K562 (cell line): Measurements from ENCODE around the gene B2M.

Source experiments
- ATF7 ChIP-seq: fragments of 450-650 bp; IDR thresholded peaks from 2 replicates; pipeline ENCODE4 v1.7.1; 2014; ENCODE audit warnings: mild to moderate bottlenecking, moderate library complexity
- EWSR1 ChIP-seq: fragments of 450-650 bp; IDR thresholded peaks from 2 replicates; pipeline ENCODE4 v1.6.1; 2018; ENCODE audit warnings: borderline replicate concordance, mild to moderate bottlenecking, low read depth, moderate library complexity; ENCODE audit not compliant: partially characterized antibody
- KDM2B ChIP-seq: fragments of 250-450 bp; sonication (Bioruptor Pico); IDR thresholded peaks from 2 replicates; pipeline ENCODE4 v1.8.0; 2021; ENCODE audit warnings: mild to moderate bottlenecking, moderate library complexity
- RBM25 ChIP-seq: fragments of 200-400 bp; formaldehyde crosslinking; IDR thresholded peaks from 2 replicates; pipeline ENCODE4 v1.6.1; 2018; ENCODE audit warnings: low read length, low read depth, moderate library complexity; ENCODE audit not compliant: severe bottlenecking
- ZBTB2 ChIP-seq: fragments of 450-650 bp; IDR thresholded peaks from 2 replicates; pipeline ENCODE4 v1.6.1; 2016; ENCODE audit warnings: antibody characterized with exemption
- ZFP36 ChIP-seq: fragments of 150-350 bp; IDR thresholded peaks from 2 replicates; pipeline ENCODE4 v1.6.1; 2018; ENCODE audit warnings: low read length, low read depth; ENCODE audit not compliant: partially characterized antibody
- ZKSCAN1 ChIP-seq: fragments of 150-350 bp; IDR thresholded peaks from 2 replicates; pipeline ENCODE4 v1.6.1; 2016; ENCODE audit warnings: low read depth, low read length
- ZNF12 ChIP-seq: sonication (generic); formaldehyde crosslinking; IDR thresholded peaks from 2 replicates; pipeline ENCODE4 v1.4.0; 2020; ENCODE audit warnings: mild to moderate bottlenecking, missing genetic modification reagents
- ZSCAN32 ChIP-seq: fragments of 450-650 bp; formaldehyde crosslinking; IDR thresholded peaks from 2 replicates; pipeline ENCODE4 v1.4.0; 2020; ENCODE audit warnings: mild to moderate bottlenecking, moderate library complexity
- ZZZ3 ChIP-seq: fragments of 450-650 bp; IDR thresholded peaks from 2 replicates; pipeline ENCODE4 v1.6.1; 2016; ENCODE audit warnings: antibody characterized with exemption, mild to moderate bottlenecking, moderate library complexity

- TF ChIP-seq ZBTB2 (no peak), RBM25 (no peak), ZSCAN32 (CRISPR knock-in tag) (no peak), ZFP36 (no peak), ZZZ3 (no peak), KDM2B (no peak), ATF7 (no peak), ZKSCAN1 (no peak), ZNF12 (CRISPR knock-in tag) (no peak), EWSR1 (no peak)
Observed at GRCh38 chr15:44705986-44706385, 5.3 kb upstream of the B2M start.
